ENCODE results near the gene AGMO.

Gene AGMO

DNA sequence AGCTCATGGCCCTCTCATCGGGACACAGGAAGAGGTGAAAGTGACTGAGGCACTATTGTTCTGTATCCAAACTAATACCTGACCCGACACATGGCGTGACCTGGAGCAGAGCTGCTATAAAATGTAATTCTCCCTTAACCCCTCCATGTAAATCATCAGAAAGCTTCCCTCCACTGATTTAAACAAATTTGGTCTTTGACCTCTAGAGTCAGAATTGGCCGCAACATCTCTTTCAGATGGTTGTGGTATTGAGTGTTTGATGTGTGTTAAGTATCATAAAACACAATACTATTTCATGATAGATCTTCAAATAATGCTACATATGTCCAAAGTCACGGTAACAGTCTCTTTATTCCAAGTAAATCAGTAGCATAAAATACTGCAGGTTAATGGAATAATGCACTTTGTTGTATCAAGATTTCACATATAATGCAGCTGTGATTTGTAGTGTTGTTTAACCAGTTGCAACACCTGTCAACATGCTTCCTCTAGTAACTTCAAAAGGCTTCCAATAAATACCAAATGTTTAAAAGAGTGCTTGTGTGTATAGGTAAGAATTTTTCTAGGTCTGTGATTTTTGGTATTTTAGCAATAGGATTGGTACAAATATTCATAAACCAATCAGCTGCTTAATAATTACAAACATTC, 144.3 kb downstream of the AGMO start:
- no peak for DNase-seq (ENCODE audit: low read depth)
- TF ChIP-seq, protein P1, sequence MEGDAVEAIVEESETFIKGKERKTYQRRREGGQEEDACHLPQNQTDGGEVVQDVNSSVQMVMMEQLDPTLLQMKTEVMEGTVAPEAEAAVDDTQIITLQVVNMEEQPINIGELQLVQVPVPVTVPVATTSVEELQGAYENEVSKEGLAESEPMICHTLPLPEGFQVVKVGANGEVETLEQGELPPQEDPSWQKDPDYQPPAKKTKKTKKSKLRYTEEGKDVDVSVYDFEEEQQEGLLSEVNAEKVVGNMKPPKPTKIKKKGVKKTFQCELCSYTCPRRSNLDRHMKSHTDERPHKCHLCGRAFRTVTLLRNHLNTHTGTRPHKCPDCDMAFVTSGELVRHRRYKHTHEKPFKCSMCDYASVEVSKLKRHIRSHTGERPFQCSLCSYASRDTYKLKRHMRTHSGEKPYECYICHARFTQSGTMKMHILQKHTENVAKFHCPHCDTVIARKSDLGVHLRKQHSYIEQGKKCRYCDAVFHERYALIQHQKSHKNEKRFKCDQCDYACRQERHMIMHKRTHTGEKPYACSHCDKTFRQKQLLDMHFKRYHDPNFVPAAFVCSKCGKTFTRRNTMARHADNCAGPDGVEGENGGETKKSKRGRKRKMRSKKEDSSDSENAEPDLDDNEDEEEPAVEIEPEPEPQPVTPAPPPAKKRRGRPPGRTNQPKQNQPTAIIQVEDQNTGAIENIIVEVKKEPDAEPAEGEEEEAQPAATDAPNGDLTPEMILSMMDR (IDR thresholded peaks at IDR 0.05; ENCODE audit: low read length, missing control alignments) = no peak

DNA sequence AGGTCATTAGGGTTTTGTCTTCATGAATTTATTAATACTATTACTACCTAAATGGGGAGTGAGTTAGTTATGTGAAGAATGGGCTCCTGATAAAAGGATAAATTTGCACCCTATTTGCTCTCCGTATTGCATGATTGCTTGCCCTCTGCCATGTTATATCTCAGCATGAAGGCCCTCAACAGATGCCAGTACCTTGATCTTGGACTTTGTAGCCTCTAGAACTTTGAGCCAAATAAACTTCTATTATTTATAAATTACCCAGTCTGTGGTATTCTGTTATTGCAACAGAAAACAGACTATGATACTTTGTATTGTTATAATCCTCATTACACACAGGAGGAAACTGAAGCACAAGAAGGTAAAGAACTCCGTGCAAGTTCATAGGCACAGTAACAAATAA, 150.8 kb downstream of the AGMO start:
- no peak overlapping the region for H3K4me3 ChIP-seq (replicated peaks; ENCODE audit: low read depth, low read length)
- DNase-seq (ENCODE audit: low read depth) = no peak
- TF ChIP-seq, protein P1 (IDR thresholded peaks at IDR 0.05; ENCODE audit: low read length, missing control alignments) = no peak

More for the DNA sequence above, 144.3 kb downstream of the AGMO start:
- no peak overlapping the region for H3K4me3 ChIP-seq (replicated peaks; ENCODE audit: low read depth, low read length)

- peak; percentile 6 for DNase-seq (ENCODE audit: low read depth)
- TF ChIP-seq, protein P1 (IDR thresholded peaks at IDR 0.05; ENCODE audit: low read length, missing control alignments) = no peak
- H3K4me3 ChIP-seq (replicated peaks; ENCODE audit: low read depth, low read length) = no peak overlapping the region
These were observed 153.9 kb downstream of the AGMO start for GRCh38 chr7:15407910-15408309.

GRCh38 chr7:15403751-15404150, 158.1 kb downstream of the AGMO start:
- TF ChIP-seq, protein P1 (IDR thresholded peaks at IDR 0.05; ENCODE audit: low read length, missing control alignments) = no peak
- H3K4me3 ChIP-seq (replicated peaks; ENCODE audit: low read depth, low read length) = no peak overlapping the region
- DNase-seq (ENCODE audit: low read depth) = no peak

DNA sequence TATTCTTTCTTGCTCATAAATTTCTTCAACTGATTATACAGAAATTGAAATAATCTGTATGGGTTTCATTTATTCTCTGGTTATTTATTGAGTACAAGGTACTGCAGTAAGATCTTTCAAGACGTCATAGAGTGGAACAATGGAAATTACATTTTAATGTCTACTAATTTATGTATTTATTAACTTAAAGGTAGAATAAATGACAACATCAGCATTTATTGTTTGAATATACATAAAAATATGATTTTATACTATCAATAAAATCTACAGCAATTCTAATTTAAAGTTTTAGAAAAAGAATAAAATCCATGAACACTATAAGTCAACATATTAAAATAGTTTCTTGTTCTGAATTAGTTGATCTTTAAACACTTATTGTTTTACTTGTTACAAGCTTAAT, 158.5 kb downstream of the AGMO start:
- TF ChIP-seq, protein P1 (IDR thresholded peaks at IDR 0.05; ENCODE audit: low read length, missing control alignments) = no peak
- DNase-seq (ENCODE audit: low read depth) = no peak

DNA sequence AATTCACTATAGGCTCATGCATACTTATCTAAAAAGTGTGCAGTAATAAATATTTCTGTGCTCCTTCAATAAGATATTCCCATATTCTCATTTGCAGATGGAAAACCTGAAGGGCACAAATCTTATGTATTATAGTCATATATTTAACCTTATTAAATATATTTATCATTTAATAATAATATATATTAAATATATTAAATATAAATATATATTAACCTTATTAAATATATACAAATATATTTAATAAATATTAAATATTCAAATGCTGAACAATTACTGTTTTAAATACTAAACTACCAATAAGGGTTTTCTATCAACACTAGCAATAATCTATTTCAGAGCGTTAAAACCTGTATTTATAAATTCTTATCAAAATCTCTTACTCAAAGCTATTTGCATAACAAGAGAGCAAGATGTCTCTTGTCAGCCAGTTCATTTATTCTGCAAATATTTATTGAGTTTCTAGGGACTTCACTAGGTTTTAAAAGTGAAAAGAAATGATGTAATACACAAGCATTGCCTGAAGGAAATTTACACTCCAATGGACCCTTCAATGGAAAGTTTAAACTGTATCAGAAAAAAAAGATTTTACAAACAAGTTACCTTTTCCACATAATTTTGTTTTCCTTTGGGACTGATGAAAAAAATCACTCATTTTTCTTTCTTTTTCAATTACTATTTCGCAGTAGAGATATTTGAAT, 159.2 kb downstream of the AGMO start:
- TF ChIP-seq, protein P1 (IDR thresholded peaks at IDR 0.05; ENCODE audit: low read length, missing control alignments) = no peak

More for the DNA sequence above, 158.5 kb downstream of the AGMO start:
- no peak overlapping the region for H3K4me3 ChIP-seq (replicated peaks; ENCODE audit: low read depth, low read length)

More for the DNA sequence above, 159.2 kb downstream of the AGMO start:
- H3K4me3 ChIP-seq (replicated peaks; ENCODE audit: low read depth, low read length) = no peak overlapping the region
- no peak for DNase-seq (ENCODE audit: low read depth)
